Peyer's patch (tissue), 4 donors: ENCODE data around the gene SLC4A1. TPM values are rescaled to one million over a fixed set of nuclear protein-coding genes. Genes with fewer than 3 reads are reported as not detected.
A peak's percentile ranks its signal among the peaks of the same experiment; 100 is the strongest.

Experiments
- DNase-seq, 3 donors: peaks; one replicate each; pipeline ENCODE4 v3.0.0-alpha.2; 2017 to 2019
- H3K27ac ChIP-seq, 4 donors: fragments of 200-600 bp; sonication (generic); one replicate each; pipeline ENCODE4 v1.5.1; 2016 to 2019
- H3K27me3 ChIP-seq, 2 donors: fragments of 200-600 bp; sonication (generic); one replicate each; pipeline ENCODE4 v1.5.1; 2019
- H3K36me3 ChIP-seq, 3 donors: fragments of 200-600 bp; sonication (generic); one replicate each; pipeline ENCODE4 v1.5.1; 2016 to 2019
- H3K4me1 ChIP-seq, 4 donors: fragments of 200-600 bp; sonication (generic); one replicate each; pipeline ENCODE4 v1.5.1; 2016 to 2019
- H3K4me3 ChIP-seq, 4 donors: fragments of 200-600 bp; sonication (generic); 1 replicate in 3 of 4; 2 replicates in 1 of 4; pipeline ENCODE4 v1.5.1; 2016 to 2019; ENCODE audit warnings: mild to moderate bottlenecking in 1 of 4
- H3K9me3 ChIP-seq, 4 donors: fragments of 200-600 bp; sonication (generic); one replicate each; pipeline ENCODE4 v1.5.1; 2016 to 2019; ENCODE audit warnings: mild to moderate bottlenecking in 1 of 4
- CTCF ChIP-seq, 6 experiments: fragments of 450-650 bp in 4 of 6; fragments of 200-600 bp in 2 of 6; sonication (generic) in 1 of 6; IDR thresholded peaks; one replicate each; pipeline ENCODE4 v1.5.1; 2017 to 2019; ENCODE audit warnings: antibody characterized with exemption in 6 of 6, mild to moderate bottlenecking in 3 of 6, moderate library complexity in 1 of 6
- POLR2A ChIP-seq, 2 donors: fragments of 450-650 bp; IDR thresholded peaks; one replicate each; pipeline ENCODE4 v1.5.1; 2017; ENCODE audit warnings: antibody characterized with exemption in 2 of 2, mild to moderate bottlenecking in 2 of 2, moderate library complexity in 2 of 2
- total RNA-seq, 4 donors: library from RNA; depleted of rRNA; stranded (reverse); fragments of >200 nt; gene quantifications; one replicate each; pipeline ENCODE4 v1.1.0, GENCODE V29; 2016

Gene SLC4A1
- total RNA-seq, 4 donors from 2014 or later, result not detected

- peaks cover 0 to 2% of the 10 kb centered on the region in 2 donors for H3K27me3 ChIP-seq
- H3K27ac ChIP-seq, result no peak overlapping the region
- DNase-seq, result no peak
- no peaks in the 10 kb centered on the region for H3K36me3 ChIP-seq
- no peak for TF ChIP-seq POLR2A (IDR thresholded peaks at IDR 0.05)
- no peak for TF ChIP-seq CTCF (IDR thresholded peaks at IDR 0.05)
- H3K4me1 ChIP-seq, result peaks cover 0 to 21% (median 11%) of the 10 kb centered on the region in 4 donors
- no peaks in the 10 kb centered on the region for H3K9me3 ChIP-seq
- H3K4me3 ChIP-seq, result no peak overlapping the region
Observed at GRCh38 chr17:44309472-44309871, 41.5 kb upstream of the SLC4A1 start.

DNA sequence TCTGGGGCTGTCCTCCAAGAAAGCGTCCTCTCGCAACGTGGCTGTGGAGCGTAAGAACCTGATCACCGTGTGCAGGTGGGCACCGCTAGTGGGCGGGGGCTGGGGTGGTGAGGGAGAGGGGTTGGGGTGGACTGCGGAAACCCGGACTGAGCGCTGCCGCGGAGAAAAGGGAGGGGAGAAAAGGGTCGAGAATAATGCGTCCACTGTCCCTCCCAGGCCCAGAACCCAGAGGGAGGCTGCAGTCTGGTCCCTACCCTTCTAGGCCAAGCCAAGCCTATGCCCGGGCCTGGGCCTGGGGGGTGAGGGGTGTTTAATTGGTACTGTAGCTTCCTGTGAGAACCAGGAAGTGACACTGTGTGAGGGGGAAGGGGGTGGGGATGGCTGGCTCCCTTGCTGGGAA lies 40.9 kb upstream of the SLC4A1 start:
- Histone ChIP-seq H3K4me1 (peaks cover 0 to 21% (median 11%) of the 10 kb centered on the region in 4 donors), H3K4me3 (peak overlapping the region; percentile 9 to 50 (median 36)), H3K27ac (no peak overlapping the region), H3K36me3 (no peaks in the 10 kb centered on the region), H3K9me3 (no peaks in the 10 kb centered on the region), H3K27me3 (no peaks in the 10 kb centered on the region)
- TF ChIP-seq CTCF (IDR thresholded peaks at IDR 0.05) (no peak), POLR2A (IDR thresholded peaks at IDR 0.05) (no peak)
- no peak for DNase-seq

- Histone ChIP-seq H3K27me3 (no peaks in the 10 kb centered on the region), H3K9me3 (no peaks in the 10 kb centered on the region), H3K4me1 (peaks cover 0 to 21% (median 11%) of the 10 kb centered on the region in 4 donors), H3K36me3 (no peaks in the 10 kb centered on the region), H3K27ac (peak within 1 kb of the TSS in 2 of 4 donors; percentile 27 to 69), H3K4me3 (peak within 1 kb of the TSS; percentile 9 to 50 (median 36))
- TF ChIP-seq POLR2A (IDR thresholded peaks at IDR 0.05) (no peak), CTCF (IDR thresholded peaks at IDR 0.05) (no peak)
- peak; percentile 69 to 85 (median 85) for DNase-seq
Observed at GRCh38 chr17:44308320-44308818, 40.4 kb upstream of the SLC4A1 start, which contains the start of gene RUNDC3A. TSS of gene RUNDC3A (plus strand) at chr17:44308601. CDS start at chr17:44308833, 232 bp downstream.

DNA sequence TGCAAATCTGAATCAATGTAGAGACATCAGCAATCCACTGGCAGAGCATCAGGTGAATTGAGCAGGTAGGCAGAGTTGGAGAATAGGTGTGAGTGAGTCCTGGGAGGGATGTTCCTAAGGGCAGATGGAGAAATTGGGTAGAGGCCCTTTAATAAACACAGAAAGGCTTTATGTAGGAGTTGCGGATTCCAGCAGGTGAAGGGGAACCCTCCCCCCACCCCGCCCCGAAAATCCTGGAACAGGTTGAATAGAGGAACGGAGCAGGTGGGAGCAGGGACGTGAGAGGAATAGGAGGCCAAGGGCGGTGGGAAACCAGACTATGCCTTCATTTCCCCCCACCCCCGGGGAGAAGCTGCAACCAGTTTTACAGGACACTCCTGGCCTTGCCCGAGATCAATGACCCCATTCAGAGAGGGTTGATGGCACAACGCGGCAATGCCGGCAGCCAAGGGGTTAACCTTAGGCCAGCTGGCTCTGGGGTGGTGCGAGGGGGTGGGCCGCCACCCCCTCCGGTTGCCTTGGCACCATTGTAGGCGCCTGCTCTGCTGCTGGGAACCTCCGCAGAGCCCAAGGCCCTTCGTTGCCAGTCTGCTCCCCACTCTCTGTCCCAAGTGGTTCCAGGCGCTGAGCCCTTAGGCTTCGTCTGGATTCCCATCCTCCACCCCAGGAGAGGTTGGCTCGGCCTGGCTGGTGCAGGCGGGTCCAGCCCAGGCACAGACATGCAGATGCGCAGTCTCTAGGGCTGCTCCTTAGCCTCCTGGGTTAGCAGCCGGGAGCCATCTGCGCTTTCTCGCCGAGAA lies 39.7 kb upstream of the SLC4A1 start:
- H3K27me3 ChIP-seq, result no peaks in the 10 kb centered on the region
- no peak for TF ChIP-seq POLR2A (IDR thresholded peaks at IDR 0.05)
- TF ChIP-seq CTCF (IDR thresholded peaks at IDR 0.05), result no peak
- H3K27ac ChIP-seq, result peak overlapping the region in 2 of 4 donors; percentile 27 to 69

DNA sequence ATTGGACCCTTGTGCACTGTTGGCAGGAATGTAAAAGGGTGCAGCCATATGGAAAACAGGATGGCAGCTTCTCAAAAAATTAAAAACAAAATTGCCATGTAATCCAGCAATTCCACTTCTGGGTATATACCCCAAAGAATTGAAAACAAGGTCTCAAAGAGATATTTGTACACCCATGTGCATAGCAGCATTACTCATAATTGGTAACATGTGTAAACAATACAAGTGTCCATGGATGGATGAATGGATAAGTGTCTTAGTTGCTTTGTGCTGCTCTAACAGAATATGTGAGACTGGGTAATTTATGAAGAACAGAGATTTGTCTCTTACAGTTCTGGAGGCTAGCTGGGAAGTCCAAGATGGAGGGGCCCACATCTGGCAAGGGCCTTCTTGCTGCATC lies 36.7 kb upstream of the SLC4A1 start:
- Histone ChIP-seq H3K36me3 (no peaks in the 10 kb centered on the region), H3K4me3 (no peak overlapping the region), H3K4me1 (peaks cover 0 to 21% (median 11%) of the 10 kb centered on the region in 4 donors), H3K27ac (no peak overlapping the region), H3K9me3 (no peaks in the 10 kb centered on the region), H3K27me3 (no peaks in the 10 kb centered on the region)
- DNase-seq, result no peak
- no peak for TF ChIP-seq CTCF (IDR thresholded peaks at IDR 0.05)
- no peak for TF ChIP-seq POLR2A (IDR thresholded peaks at IDR 0.05)

More for the DNA sequence above, 39.7 kb upstream of the SLC4A1 start:
- no peaks in the 10 kb centered on the region for H3K36me3 ChIP-seq
- no peaks in the 10 kb centered on the region for H3K9me3 ChIP-seq
- peaks cover 0 to 21% (median 11%) of the 10 kb centered on the region in 4 donors for H3K4me1 ChIP-seq
- H3K4me3 ChIP-seq, result peak overlapping the region in 3 of 4 donors; percentile 25 to 50 (median 47)
- no peak for DNase-seq
